ENCODE results near the gene SRP19. TPM values are rescaled to one million over a fixed set of nuclear protein-coding genes. Genes with fewer than 3 reads are reported as not detected.

SRP19 gene
- 10 to 100 TPM; 34.2 to 70.9 (median 41.5) TPM for total RNA-seq
- polyA plus RNA-seq: 100 to 1,000 TPM; 113 to 115 TPM
- 7.4 reads per million, percentile 30 among the genes with 10 or more reads in this experiment for total RNA-seq

DNA sequence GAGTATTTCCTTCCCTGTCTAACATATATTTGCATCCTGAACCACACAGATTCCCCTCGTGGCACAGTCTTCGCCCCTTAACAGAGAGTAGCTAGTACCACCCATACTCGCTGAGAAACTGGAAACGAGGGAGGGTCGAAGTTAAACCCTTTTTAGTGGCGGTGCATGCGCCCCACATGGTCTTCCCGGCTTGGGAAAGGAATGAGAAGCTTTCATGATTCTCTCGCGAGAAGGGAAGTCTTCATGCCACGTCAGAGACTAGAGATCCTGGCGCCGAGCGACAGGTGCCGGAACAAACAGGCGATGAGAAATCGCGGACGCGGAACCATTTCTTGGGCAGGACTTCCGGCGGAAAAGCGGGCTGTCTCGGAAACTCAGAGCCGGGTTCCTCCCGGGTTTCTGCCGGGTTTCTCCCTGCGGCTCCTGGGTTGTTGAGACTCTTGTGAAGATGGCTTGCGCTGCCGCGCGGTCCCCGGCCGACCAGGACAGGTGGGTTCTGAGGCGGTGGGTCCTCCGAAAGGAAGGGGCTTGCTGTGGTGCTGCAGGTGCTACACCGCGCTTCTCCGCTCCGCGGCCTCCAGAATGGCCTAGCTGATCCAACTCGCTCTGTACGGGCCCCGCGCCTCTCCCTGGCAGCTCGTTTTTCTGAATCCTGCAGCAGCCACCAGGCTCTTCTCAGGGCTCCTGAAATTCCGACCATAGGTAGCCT, at the start of gene SRP19:
Gene SRP19, plus strand, starts transcription at position 359 of the 709 bp plus-strand sequence. Its CDS starts 90 bp downstream, at position 449.
- ChIA-PET CTCF (interaction anchor here (1.0 to 1.1 kb wide), 2 partner anchors 13 to 62 kb away, joined by 3 to 4 read pairs; no protein-coding TSS in a partner anchor), POLR2A (interaction anchor here (0.7 to 2.9 kb wide), 14 partner anchors 8 to 153 kb away, joined by 3 to 24 read pairs (median 3); partner anchors contain the start of genes DCP2 and REEP5)
- peaks cover 0 to 5% (median 0%) of the 10 kb centered on the region in 11 donors for H3K9me3 Mint-ChIP-seq
- H3K27me3 Mint-ChIP-seq: peaks cover 5 to 18% (median 6%) of the 10 kb centered on the region in 5 donors
- H3K27me3 ChIP-seq (ENCODE audit: control insufficient read depth in 2 of 2, insufficient read depth in 2 of 2, low read length in 2 of 2): no peaks in the 10 kb centered on the region
- peak within 1 kb of the TSS; percentile 91 to 97 (median 96) for H3K4me3 Mint-ChIP-seq
- peak; percentile 96 for ATAC-seq
- H3K27ac ChIP-seq (ENCODE audit: low read depth, low read length): peak within 1 kb of the TSS; percentile 89
- intact Hi-C loops (cut with micrococcal nuclease): loop anchor here (1.0 to 5.0 kb wide), 13 partner anchors 13 to 1768 kb away; partner anchors contain the start of genes DCP2 (in 2 of the 2), REEP5 (in 2 of the 2), NREP (in 1 of the 2) and WDR36 (in 1 of the 2)
- DNase-seq: peak; percentile 78 to 93 (median 90)
- H3K36me3 ChIP-seq (ENCODE audit: control insufficient read depth in 2 of 3, insufficient read depth in 3 of 3, low read length in 3 of 3): peaks cover 0 to 26% (median 3%) of the 10 kb centered on the region in 3 experiments
- H3K4me3 ChIP-seq (ENCODE audit: low read length): peak within 1 kb of the TSS; percentile 88
- H3K4me1 ChIP-seq (ENCODE audit: control insufficient read depth in 2 of 2, insufficient read depth in 2 of 2, low read length in 2 of 2): peaks cover 19% of the 10 kb centered on the region in 2 donors
- peaks cover 0 to 20% (median 7%) of the 10 kb centered on the region in 5 donors for H3K36me3 Mint-ChIP-seq
- H3K4me1 Mint-ChIP-seq: peaks cover 5 to 41% (median 32%) of the 10 kb centered on the region in 7 donors
- no peaks in the 10 kb centered on the region for H3K9me3 ChIP-seq (ENCODE audit: control insufficient read depth in 2 of 3, low read length in 3 of 3)
- peak within 1 kb of the TSS; percentile 95 to 99 (median 97) for H3K27ac Mint-ChIP-seq

DNA sequence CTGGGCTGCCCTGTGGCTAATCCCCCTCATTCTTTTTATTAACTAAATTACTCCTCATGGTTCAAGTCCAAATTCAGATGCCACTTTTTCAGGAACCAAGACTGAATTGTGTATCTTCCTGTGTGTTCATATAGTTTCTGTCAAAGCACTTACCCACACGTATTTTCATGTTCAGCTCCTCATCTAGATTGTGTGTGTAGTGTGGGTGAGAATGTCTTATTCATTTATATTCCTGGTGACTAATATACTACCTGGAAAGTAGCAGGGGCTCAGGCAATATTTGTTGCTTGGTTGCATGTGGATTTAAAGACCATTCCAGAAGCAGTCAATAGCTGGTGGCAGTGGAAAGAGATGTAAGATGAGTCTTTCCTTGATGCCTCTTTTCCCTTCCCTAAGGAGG, 48.5 kb upstream of the SRP19 start:
- Mint-ChIP-seq H3K4me3 (no peak overlapping the region), H3K36me3 (peaks cover 20 to 48% (median 34%) of the 10 kb centered on the region in 5 donors), H3K4me1 (peaks cover 0 to 5% (median 0%) of the 10 kb centered on the region in 7 donors), H3K27ac (peak overlapping the region in 6 of 9 donors; percentile 5 to 23 (median 10)), H3K27me3 (no peaks in the 10 kb centered on the region), H3K9me3 (no peaks in the 10 kb centered on the region)
- Histone ChIP-seq H3K27ac (ENCODE audit: low read depth, low read length) (no peak overlapping the region), H3K36me3 (ENCODE audit: control insufficient read depth in 2 of 3, insufficient read depth in 3 of 3, low read length in 3 of 3) (peaks cover 0 to 13% (median 3%) of the 10 kb centered on the region in 3 experiments), H3K4me1 (ENCODE audit: control insufficient read depth in 2 of 2, insufficient read depth in 2 of 2, low read length in 2 of 2) (no peaks in the 10 kb centered on the region), H3K27me3 (ENCODE audit: control insufficient read depth in 2 of 2, insufficient read depth in 2 of 2, low read length in 2 of 2) (no peaks in the 10 kb centered on the region), H3K9me3 (ENCODE audit: control insufficient read depth in 2 of 3, low read length in 3 of 3) (no peaks in the 10 kb centered on the region), H3K4me3 (ENCODE audit: low read length) (no peak overlapping the region)
- intact Hi-C loops (cut with micrococcal nuclease): no loop called here
- POLR2A ChIA-PET: no interaction called here
- ATAC-seq: no peak
- DNase-seq: no peak
- CTCF ChIA-PET: no interaction called here

DNA sequence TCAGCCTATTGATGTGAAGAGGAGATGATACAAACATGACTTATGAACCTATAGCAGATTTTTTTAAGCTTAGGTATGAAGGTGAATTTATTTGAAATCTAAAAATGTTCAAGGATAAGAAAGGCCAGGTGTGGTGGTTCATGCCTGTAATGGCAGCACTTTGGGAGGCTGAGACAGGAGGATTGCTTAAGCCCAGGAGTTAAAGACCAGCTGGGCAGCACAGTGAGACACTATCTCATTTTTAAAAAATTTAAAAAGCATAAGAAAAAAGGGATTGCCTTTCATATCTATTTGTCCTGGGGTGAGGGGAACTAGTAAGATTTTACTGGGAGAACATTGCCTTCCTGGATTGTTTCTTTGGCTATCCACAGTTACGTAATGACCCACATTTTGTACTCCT, 40.8 kb upstream of the SRP19 start:
- no peak for ATAC-seq
- no peaks in the 10 kb centered on the region for H3K9me3 ChIP-seq (ENCODE audit: control insufficient read depth in 2 of 3, low read length in 3 of 3)
- Mint-ChIP-seq H3K27ac (peak overlapping the region in 1 of 9 donors; percentile 24), H3K27me3 (no peaks in the 10 kb centered on the region), H3K4me3 (no peak overlapping the region), H3K36me3 (peaks cover 5 to 57% (median 24%) of the 10 kb centered on the region in 5 donors), H3K4me1 (no peaks in the 10 kb centered on the region), H3K9me3 (no peaks in the 10 kb centered on the region)
- H3K36me3 ChIP-seq (ENCODE audit: control insufficient read depth in 2 of 3, insufficient read depth in 3 of 3, low read length in 3 of 3): peaks cover 0 to 27% (median 6%) of the 10 kb centered on the region in 3 experiments
- ChIA-PET POLR2A (no interaction called here), CTCF (interaction anchor here (0.7 kb wide), 1 partner anchor 662 kb away, joined by 4 read pairs; no protein-coding TSS in a partner anchor)
- no peak overlapping the region for H3K4me3 ChIP-seq (ENCODE audit: low read length)
- H3K4me1 ChIP-seq (ENCODE audit: control insufficient read depth in 2 of 2, insufficient read depth in 2 of 2, low read length in 2 of 2): no peaks in the 10 kb centered on the region
- H3K27me3 ChIP-seq (ENCODE audit: control insufficient read depth in 2 of 2, insufficient read depth in 2 of 2, low read length in 2 of 2): no peaks in the 10 kb centered on the region
- no peak for DNase-seq
- intact Hi-C loops (cut with micrococcal nuclease): no loop called here
- H3K27ac ChIP-seq (ENCODE audit: low read depth, low read length): no peak overlapping the region

DNA sequence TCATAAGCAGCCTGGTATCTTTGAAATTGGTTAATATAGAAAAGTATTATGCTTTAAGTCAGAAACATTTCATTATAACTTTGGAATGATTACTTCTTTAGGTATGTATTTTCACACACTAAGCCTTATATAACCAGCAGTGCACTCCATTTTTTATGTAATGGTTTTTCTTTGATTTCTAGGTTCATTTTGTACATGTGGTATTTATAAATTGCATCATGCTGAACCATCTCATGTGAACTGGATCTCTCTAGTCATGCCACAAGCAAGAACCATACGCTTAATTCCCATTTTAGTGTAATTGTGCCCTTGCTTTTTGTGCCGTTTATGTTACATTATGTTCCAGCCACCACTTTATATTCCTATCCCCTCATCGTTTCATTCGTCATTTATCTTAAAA, 38.6 kb upstream of the SRP19 start:
- no peak for ATAC-seq
- H3K27me3 Mint-ChIP-seq: no peaks in the 10 kb centered on the region
- peaks cover 0 to 34% (median 6%) of the 10 kb centered on the region in 3 experiments for H3K36me3 ChIP-seq (ENCODE audit: control insufficient read depth in 2 of 3, insufficient read depth in 3 of 3, low read length in 3 of 3)
- CTCF ChIA-PET: no interaction called here
- intact Hi-C loops (cut with micrococcal nuclease): no loop called here
- H3K4me3 ChIP-seq (ENCODE audit: low read length): no peak overlapping the region
- no peaks in the 10 kb centered on the region for H3K9me3 ChIP-seq (ENCODE audit: control insufficient read depth in 2 of 3, low read length in 3 of 3)
- POLR2A ChIA-PET: no interaction called here
- H3K4me3 Mint-ChIP-seq: no peak overlapping the region
- no peaks in the 10 kb centered on the region for H3K4me1 Mint-ChIP-seq
- no peak for DNase-seq
- H3K27ac Mint-ChIP-seq: no peak overlapping the region
- no peaks in the 10 kb centered on the region for H3K9me3 Mint-ChIP-seq
- H3K27me3 ChIP-seq (ENCODE audit: control insufficient read depth in 2 of 2, insufficient read depth in 2 of 2, low read length in 2 of 2): no peaks in the 10 kb centered on the region
- H3K4me1 ChIP-seq (ENCODE audit: control insufficient read depth in 2 of 2, insufficient read depth in 2 of 2, low read length in 2 of 2): no peaks in the 10 kb centered on the region
- no peak overlapping the region for H3K27ac ChIP-seq (ENCODE audit: low read depth, low read length)
- peaks cover 0 to 62% (median 31%) of the 10 kb centered on the region in 5 donors for H3K36me3 Mint-ChIP-seq

DNA sequence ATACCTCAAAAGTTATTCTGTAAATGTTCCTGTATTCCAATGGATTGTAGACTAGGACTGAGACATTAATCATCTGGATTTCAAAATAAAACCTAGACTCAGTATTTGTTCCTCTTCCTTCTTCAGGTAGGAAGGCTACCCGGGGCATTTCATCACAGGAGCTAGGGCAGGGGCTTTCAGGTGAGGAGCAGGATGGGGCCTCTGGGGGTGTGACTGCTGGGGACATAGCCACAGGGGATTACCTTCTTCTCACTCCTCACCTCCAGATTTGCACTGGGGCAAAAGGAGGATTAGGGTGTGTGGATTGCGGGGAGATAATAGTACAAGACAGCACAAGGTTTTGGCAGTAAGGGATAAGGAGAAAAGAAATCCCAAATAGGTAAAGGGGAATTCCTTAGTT, 37.9 kb upstream of the SRP19 start:
- Histone ChIP-seq H3K4me3 (ENCODE audit: low read length) (no peak overlapping the region), H3K27ac (ENCODE audit: low read depth, low read length) (no peak overlapping the region), H3K36me3 (ENCODE audit: control insufficient read depth in 2 of 3, insufficient read depth in 3 of 3, low read length in 3 of 3) (peaks cover 0 to 34% (median 6%) of the 10 kb centered on the region in 3 experiments), H3K9me3 (ENCODE audit: control insufficient read depth in 2 of 3, low read length in 3 of 3) (no peaks in the 10 kb centered on the region), H3K27me3 (ENCODE audit: control insufficient read depth in 2 of 2, insufficient read depth in 2 of 2, low read length in 2 of 2) (no peaks in the 10 kb centered on the region), H3K4me1 (ENCODE audit: control insufficient read depth in 2 of 2, insufficient read depth in 2 of 2, low read length in 2 of 2) (no peaks in the 10 kb centered on the region)
- Mint-ChIP-seq H3K27ac (peak overlapping the region in 2 of 9 donors; percentile 0 to 13), H3K27me3 (no peaks in the 10 kb centered on the region), H3K36me3 (peaks cover 0 to 59% (median 31%) of the 10 kb centered on the region in 5 donors), H3K4me1 (no peaks in the 10 kb centered on the region), H3K9me3 (no peaks in the 10 kb centered on the region), H3K4me3 (no peak overlapping the region)
- ChIA-PET POLR2A (no interaction called here), CTCF (no interaction called here)
- ATAC-seq (no peak), DNase-seq (no peak)
- intact Hi-C loops (cut with micrococcal nuclease): no loop called here

DNA sequence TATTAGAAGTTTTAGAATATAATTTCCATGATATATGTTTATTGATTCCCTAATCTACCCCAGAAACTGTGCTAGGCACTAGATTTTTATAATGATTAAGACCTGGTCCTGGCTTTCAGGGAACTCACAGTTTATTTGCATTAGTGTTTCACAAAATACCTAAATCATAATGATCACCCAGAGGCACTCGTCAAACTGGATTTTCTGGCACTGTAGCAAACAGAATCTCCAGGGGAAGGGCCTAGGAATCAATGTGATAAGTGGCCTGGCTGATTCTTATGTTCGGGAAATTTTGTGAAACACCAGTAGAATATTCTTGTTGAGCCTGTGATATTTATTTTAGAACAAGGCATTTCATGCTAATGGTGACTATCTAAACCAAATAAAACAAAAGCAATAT, 37.4 kb upstream of the SRP19 start:
- Histone ChIP-seq H3K9me3 (ENCODE audit: control insufficient read depth in 2 of 3, low read length in 3 of 3) (no peaks in the 10 kb centered on the region), H3K27ac (ENCODE audit: low read depth, low read length) (no peak overlapping the region), H3K4me3 (ENCODE audit: low read length) (no peak overlapping the region), H3K36me3 (ENCODE audit: control insufficient read depth in 2 of 3, insufficient read depth in 3 of 3, low read length in 3 of 3) (peaks cover 0 to 38% (median 6%) of the 10 kb centered on the region in 3 experiments), H3K4me1 (ENCODE audit: control insufficient read depth in 2 of 2, insufficient read depth in 2 of 2, low read length in 2 of 2) (no peaks in the 10 kb centered on the region), H3K27me3 (ENCODE audit: control insufficient read depth in 2 of 2, insufficient read depth in 2 of 2, low read length in 2 of 2) (no peaks in the 10 kb centered on the region)
- DNase-seq: no peak
- ChIA-PET CTCF (no interaction called here), POLR2A (no interaction called here)
- no peak for ATAC-seq
- peak overlapping the region in 2 of 9 donors; percentile 13 to 31 for H3K27ac Mint-ChIP-seq
- H3K4me1 Mint-ChIP-seq: no peaks in the 10 kb centered on the region
- H3K9me3 Mint-ChIP-seq: no peaks in the 10 kb centered on the region
- H3K36me3 Mint-ChIP-seq: peaks cover 0 to 60% (median 33%) of the 10 kb centered on the region in 5 donors
- intact Hi-C loops (cut with micrococcal nuclease): no loop called here
- H3K4me3 Mint-ChIP-seq: no peak overlapping the region
- no peaks in the 10 kb centered on the region for H3K27me3 Mint-ChIP-seq
